Adrenal gland (tissue), 12 donors: ENCODE results near the gene UCP3. TPM values are rescaled to one million over a fixed set of nuclear protein-coding genes. Genes with fewer than 3 reads are reported as not detected.

Experiments used
- DNase-seq, 7 donors: peaks; one replicate each; pipeline ENCODE4 v3.0.0-alpha.2; 2019 to 2020
- H3K27ac ChIP-seq, 5 donors: fragments of 200-600 bp; sonication (generic) in 4 of 5; 1 replicate in 3 of 5; 2 replicates in 2 of 5; pipeline versions ENCODE4 v1.5.1 to v1.8.0; 2016 to 2020; ENCODE audit warnings: mild to moderate bottlenecking in 1 of 5
- H3K27me3 ChIP-seq: fragments of 200-600 bp; 2 replicates; pipeline ENCODE4 v1.8.0; 2021
- H3K36me3 ChIP-seq, 2 donors: fragments of 200-600 bp; replicated peaks in 1 of 2; 1 replicate in 1 of 2; 2 replicates in 1 of 2; pipeline versions ENCODE4 v1.5.1 to v1.8.0; 2018 to 2022
- H3K4me1 ChIP-seq, 2 donors: fragments of 200-600 bp; replicated peaks in 1 of 2; 1 replicate in 1 of 2; 2 replicates in 1 of 2; pipeline versions ENCODE4 v1.5.1 to v1.8.0; 2018 to 2021
- H3K4me3 ChIP-seq, 4 donors: fragments of 200-600 bp; sonication (generic) in 3 of 4; one replicate each; pipeline ENCODE4 v1.5.1; 2016 to 2018
- H3K9me3 ChIP-seq, 3 donors: fragments of 200-600 bp; sonication (generic) in 1 of 3; replicated peaks in 1 of 3; 1 replicate in 2 of 3; 2 replicates in 1 of 3; pipeline versions ENCODE4 v1.5.1 to v1.8.0; 2016 to 2021
- POLR2A ChIP-seq, 2 donors: fragments of 450-650 bp; IDR thresholded peaks; one replicate each; pipeline ENCODE4 v1.6.1; 2017; ENCODE audit warnings: antibody characterized with exemption in 2 of 2, mild to moderate bottlenecking in 2 of 2, moderate library complexity in 1 of 2
- WGBS, 4 donors: extraction: QIAGEN DNeasy Blood & Tissue Kit in 2 of 4; methylation state at CpG; one replicate each; pipeline versions ENCODE4 v1.1.5 to v1.1.7; 2013 to 2017; 5-methylcytosine and 5-hydroxymethylcytosine counted together
- intact Hi-C, 2 donors: fragments of 100-400 bp; cut with DNase I; formaldehyde crosslinking; loops; one replicate each; pipeline versions ENCODE4 v1.14.1 to v1.15.0; 2022 to 2023
- polyA plus RNA-seq, 3 donors: library from polyadenylated mRNA; stranded (reverse); fragments of 200-250 nt in 2 of 3; fragments of 350-450 nt in 1 of 3; fragmentation: Illumina TruSeq in 1 of 3; extraction: RNeasy Lipid Tissue Mini Kit (QIAGEN cat#74804) in 1 of 3; gene quantifications; one replicate each; pipeline ENCODE4 v1.2.3, GENCODE V29; 2013 to 2014
- total RNA-seq, 9 donors: library from RNA; depleted of rRNA in 4 of 9; stranded (reverse); fragments of >200 nt in 4 of 9; fragments of 120-200 nt in 1 of 9; fragmentation: NEBNext Ultra II Directional in 1 of 9; extraction: Animal tissue kit (Norgen Biotek cat#: 25700) in 1 of 9; gene quantifications; one replicate each; pipeline versions ENCODE4 v1.1.0 to v1.2.4, GENCODE V29; 2013 to 2023
- TF ChIP-seq, protein P1 (sequence below), 6 experiments: fragments of 450-650 bp in 4 of 6; fragments of 200-600 bp in 2 of 6; sonication (generic) in 1 of 6; IDR thresholded peaks; 1 replicate in 5 of 6; 2 replicates in 1 of 6; pipeline versions ENCODE4 v1.5.1 to v1.8.0; 2016 to 2021; ENCODE audit warnings: antibody characterized with exemption in 6 of 6, mild to moderate bottlenecking in 2 of 6, moderate library complexity in 1 of 6
- donor health status: healthy with polysubstance abuse.
- donor health status: Bipolar disorder and iron deficiency.
- donor health status: DM: yes; HTN: yes; CAD: no.
- donor health status: DM: no; HTN: no; CAD: no.
- donor health status: DM: no; HTN: no; CAD: no.
- donor health status: DM: yes; HTN: yes; CAD: no.

The UCP3 gene
- total and polyA plus RNA-seq, 12 donors = 0.36 to 6.3 (median 1.4) TPM

DNA sequence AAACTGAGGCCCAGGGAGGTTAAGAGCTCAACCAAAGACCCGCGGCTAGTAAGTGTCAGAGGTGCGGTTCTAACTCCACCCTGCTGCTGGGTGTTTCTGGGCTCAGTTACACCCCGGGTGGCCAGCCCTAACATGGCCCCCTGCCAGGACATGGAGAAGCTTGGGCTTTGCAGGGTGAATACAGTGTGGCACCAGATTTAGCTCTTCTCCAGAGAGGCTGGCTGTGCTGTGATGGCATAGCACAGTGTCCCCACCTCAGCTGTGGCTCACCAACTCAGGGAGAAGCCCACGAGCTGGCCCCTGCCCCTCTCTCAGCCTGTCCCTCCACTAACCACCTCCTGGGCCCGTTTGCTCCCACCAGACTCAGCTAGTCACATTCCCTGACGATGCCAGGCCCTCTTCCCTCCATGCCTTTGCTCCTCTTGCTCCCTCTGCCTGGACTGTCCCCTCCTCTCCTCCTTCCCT is 7.0 kb downstream of the UCP3 start:
- 88 to 93% (median 90%) methylated on average over 5 to 7 of the region's 7 CpGs for WGBS, 4 donors
- peaks cover 0 to 4% of the 10 kb centered on the region in 2 donors for H3K36me3 ChIP-seq
- H3K4me3 ChIP-seq = no peak overlapping the region
- no peak for DNase-seq
- no peak overlapping the region for H3K27ac ChIP-seq
- no peaks in the 10 kb centered on the region for H3K27me3 ChIP-seq
- H3K9me3 ChIP-seq = no peaks in the 10 kb centered on the region
- intact Hi-C loops = no loop called here
- no peaks in the 10 kb centered on the region for H3K4me1 ChIP-seq
- TF ChIP-seq POLR2A (IDR thresholded peaks at IDR 0.05) = no peak
- TF ChIP-seq, protein P1, sequence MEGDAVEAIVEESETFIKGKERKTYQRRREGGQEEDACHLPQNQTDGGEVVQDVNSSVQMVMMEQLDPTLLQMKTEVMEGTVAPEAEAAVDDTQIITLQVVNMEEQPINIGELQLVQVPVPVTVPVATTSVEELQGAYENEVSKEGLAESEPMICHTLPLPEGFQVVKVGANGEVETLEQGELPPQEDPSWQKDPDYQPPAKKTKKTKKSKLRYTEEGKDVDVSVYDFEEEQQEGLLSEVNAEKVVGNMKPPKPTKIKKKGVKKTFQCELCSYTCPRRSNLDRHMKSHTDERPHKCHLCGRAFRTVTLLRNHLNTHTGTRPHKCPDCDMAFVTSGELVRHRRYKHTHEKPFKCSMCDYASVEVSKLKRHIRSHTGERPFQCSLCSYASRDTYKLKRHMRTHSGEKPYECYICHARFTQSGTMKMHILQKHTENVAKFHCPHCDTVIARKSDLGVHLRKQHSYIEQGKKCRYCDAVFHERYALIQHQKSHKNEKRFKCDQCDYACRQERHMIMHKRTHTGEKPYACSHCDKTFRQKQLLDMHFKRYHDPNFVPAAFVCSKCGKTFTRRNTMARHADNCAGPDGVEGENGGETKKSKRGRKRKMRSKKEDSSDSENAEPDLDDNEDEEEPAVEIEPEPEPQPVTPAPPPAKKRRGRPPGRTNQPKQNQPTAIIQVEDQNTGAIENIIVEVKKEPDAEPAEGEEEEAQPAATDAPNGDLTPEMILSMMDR (IDR thresholded peaks at IDR 0.05) = no peak

DNA sequence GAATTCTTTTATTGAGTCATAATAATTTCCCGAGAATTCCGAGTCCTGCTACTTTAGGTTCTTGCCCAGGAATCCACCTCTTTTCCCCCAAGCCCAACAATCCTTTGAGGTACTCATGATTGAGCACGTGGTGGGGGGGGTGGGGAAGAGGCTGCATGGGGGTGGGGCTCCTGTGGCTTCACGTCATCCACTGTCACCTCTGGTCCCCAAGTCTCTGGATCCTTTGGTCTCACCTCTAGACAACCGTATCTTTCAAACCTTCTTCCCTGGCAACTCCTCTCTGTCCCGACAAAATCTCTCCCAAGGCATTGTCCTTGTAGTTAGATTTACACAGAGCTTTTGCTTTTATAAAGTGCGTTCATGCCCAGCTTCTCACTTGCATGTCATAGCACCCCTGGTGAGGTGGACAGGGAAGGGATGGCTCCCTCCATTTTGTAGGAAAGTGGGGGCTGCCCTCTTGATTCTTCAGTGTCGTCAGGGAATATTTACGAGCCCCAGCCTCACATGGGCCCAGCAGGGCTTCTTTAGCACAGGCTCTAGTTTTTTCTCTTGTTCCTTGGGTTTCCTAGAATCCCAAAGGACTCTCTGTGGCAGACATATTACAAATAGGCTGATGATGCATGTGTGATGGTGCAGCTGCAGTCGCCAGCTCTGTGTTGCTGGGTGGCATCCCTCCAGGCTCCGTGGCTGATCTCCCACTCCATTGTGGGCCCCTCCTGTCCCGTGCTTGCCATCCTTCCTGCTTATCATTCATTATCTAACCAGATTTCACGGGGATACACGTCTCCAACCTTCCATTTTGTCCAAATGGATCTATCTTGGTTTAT is 8.4 kb downstream of the UCP3 start:
- intact Hi-C loops = no loop called here
- H3K4me3 ChIP-seq = no peak overlapping the region
- TF ChIP-seq, protein P1 (IDR thresholded peaks at IDR 0.05) = no peak
- no peak for TF ChIP-seq POLR2A (IDR thresholded peaks at IDR 0.05)
- H3K9me3 ChIP-seq = no peaks in the 10 kb centered on the region
- no peaks in the 10 kb centered on the region for H3K4me1 ChIP-seq
- DNase-seq = no peak
- no peaks in the 10 kb centered on the region for H3K27me3 ChIP-seq
- WGBS, 4 donors = 91 to 94% (median 93%) methylated on average over 14 of the region's 14 CpGs
- H3K27ac ChIP-seq = no peak overlapping the region
- H3K36me3 ChIP-seq = peaks cover 0 to 4% of the 10 kb centered on the region in 2 donors

DNA sequence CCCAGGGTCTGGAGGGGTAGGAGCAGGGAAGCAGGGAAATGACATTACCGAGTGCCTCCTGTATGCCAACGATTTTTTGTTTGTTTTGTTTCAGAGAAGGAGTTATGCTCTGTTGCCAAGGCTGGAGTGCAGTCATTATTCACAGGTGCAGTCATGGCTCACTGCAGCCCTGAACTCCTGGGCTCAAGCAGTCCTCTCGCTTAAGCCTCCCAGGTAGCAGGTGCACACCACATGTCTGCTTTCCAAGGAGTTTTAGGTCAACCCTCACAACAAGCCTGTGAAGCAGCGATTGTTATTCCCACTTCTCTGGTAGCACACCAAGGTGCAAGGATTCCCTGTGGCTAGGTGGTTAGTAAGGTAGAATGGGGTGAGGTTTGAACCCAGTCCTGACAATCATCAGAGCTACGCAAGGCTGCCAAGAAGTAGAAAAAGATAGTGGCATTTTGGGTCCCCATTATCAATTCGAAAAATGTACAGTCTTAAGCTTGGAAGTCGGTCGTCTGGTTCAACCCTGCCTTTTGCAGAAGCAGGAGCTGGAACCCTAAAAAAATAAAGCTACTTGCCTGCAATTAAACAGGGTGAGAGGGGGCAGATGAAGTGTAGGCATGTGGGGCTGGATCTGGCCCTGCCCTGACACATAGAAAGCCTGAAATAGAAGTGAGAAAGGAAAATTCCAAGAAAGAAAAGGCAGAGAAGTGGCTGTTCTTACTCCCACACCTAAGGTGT is 9.1 kb downstream of the UCP3 start:
- peaks cover 0 to 4% of the 10 kb centered on the region in 2 donors for H3K36me3 ChIP-seq
- intact Hi-C loops = no loop called here
- no peaks in the 10 kb centered on the region for H3K9me3 ChIP-seq
- no peaks in the 10 kb centered on the region for H3K27me3 ChIP-seq
- H3K27ac ChIP-seq = no peak overlapping the region
- H3K4me3 ChIP-seq = no peak overlapping the region
- DNase-seq = no peak
- H3K4me1 ChIP-seq = no peaks in the 10 kb centered on the region
- TF ChIP-seq, protein P1 (IDR thresholded peaks at IDR 0.05) = no peak
- TF ChIP-seq POLR2A (IDR thresholded peaks at IDR 0.05) = no peak
- 80 to 90% (median 88%) methylated on average over 8 of the region's 8 CpGs for WGBS, 4 donors

DNA sequence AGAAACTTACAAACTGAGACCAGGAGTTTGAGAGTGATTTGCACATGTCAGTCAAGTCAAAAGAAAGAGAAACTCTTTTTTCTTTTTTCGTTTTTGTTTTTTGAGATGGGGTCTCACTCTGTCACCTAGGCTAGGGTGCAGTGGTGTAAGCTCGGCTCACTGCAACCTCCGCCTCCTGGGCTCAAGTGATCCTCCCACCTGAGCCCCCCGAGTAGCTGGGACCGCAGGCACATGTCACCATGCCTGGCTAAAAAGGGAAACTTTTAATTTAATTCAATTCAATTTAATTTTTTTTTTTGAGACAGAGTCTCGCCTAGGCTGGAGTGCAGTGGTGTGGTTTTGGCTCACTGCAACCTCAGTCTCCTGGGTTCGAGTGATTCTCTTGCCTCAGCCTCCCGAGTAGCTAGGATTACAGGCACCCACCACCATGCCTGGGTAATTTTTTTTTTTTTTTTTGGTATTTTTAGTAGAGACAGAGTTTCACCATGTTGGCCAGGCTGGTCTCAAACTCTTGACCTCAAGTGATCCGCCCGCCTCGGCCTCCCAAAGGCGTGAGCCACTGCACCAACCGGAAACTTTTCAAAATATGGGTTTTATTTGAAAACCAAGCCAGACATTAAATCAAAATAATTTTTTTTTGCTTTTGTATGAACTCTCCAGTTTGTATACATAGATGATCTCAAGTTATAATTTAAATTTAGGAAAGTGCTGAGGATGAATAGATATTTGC is 9.9 kb downstream of the UCP3 start:
- H3K27ac ChIP-seq = no peak overlapping the region
- no peak for TF ChIP-seq POLR2A (IDR thresholded peaks at IDR 0.05)
- TF ChIP-seq, protein P1 (IDR thresholded peaks at IDR 0.05) = no peak
- H3K4me3 ChIP-seq = no peak overlapping the region
- 89 to 95% (median 92%) methylated on average over 13 of the region's 13 CpGs for WGBS, 4 donors
- intact Hi-C loops = no loop called here
- H3K4me1 ChIP-seq = no peaks in the 10 kb centered on the region
- H3K36me3 ChIP-seq = peaks cover 0 to 4% of the 10 kb centered on the region in 2 donors
- H3K9me3 ChIP-seq = no peaks in the 10 kb centered on the region
- no peaks in the 10 kb centered on the region for H3K27me3 ChIP-seq
- no peak for DNase-seq
